ENCODE measurements around the gene SLC25A41. TPM values are rescaled to one million over a fixed set of nuclear protein-coding genes. Genes with fewer than 3 reads are reported as not detected.

The SLC25A41 gene
- total and polyA plus RNA-seq, 2 of the 13 experiments (the other 11 are each of a cell fraction or from before 2014, with no cell fraction given), result 0.33 to 0.95 TPM

- TF ChIP-seq, protein P1, sequence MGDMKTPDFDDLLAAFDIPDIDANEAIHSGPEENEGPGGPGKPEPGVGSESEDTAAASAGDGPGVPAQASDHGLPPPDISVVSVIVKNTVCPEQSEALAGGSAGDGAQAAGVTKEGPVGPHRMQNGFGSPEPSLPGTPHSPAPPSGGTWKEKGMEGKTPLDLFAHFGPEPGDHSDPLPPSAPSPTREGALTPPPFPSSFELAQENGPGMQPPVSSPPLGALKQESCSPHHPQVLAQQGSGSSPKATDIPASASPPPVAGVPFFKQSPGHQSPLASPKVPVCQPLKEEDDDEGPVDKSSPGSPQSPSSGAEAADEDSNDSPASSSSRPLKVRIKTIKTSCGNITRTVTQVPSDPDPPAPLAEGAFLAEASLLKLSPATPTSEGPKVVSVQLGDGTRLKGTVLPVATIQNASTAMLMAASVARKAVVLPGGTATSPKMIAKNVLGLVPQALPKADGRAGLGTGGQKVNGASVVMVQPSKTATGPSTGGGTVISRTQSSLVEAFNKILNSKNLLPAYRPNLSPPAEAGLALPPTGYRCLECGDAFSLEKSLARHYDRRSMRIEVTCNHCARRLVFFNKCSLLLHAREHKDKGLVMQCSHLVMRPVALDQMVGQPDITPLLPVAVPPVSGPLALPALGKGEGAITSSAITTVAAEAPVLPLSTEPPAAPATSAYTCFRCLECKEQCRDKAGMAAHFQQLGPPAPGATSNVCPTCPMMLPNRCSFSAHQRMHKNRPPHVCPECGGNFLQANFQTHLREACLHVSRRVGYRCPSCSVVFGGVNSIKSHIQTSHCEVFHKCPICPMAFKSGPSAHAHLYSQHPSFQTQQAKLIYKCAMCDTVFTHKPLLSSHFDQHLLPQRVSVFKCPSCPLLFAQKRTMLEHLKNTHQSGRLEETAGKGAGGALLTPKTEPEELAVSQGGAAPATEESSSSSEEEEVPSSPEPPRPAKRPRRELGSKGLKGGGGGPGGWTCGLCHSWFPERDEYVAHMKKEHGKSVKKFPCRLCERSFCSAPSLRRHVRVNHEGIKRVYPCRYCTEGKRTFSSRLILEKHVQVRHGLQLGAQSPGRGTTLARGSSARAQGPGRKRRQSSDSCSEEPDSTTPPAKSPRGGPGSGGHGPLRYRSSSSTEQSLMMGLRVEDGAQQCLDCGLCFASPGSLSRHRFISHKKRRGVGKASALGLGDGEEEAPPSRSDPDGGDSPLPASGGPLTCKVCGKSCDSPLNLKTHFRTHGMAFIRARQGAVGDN (CRISPR knock-in tag; IDR thresholded peaks at IDR 0.05), result peak; percentile 68
- 0 out of 2 replicates have a peak, but pooled peaks have one; percentile 10 for TF ChIP-seq ZNF563 (CRISPR knock-in tag; IDR thresholded peaks at IDR 0.05)
- TF ChIP-seq CC2D1A (CRISPR knock-in tag; IDR thresholded peaks at IDR 0.05), result no peak
- TF ChIP-seq FIP1L1 (IDR thresholded peaks at IDR 0.05; ENCODE audit: borderline replicate concordance, insufficient read depth, low read depth, low read length), result no peak
- TF ChIP-seq, protein P2, sequence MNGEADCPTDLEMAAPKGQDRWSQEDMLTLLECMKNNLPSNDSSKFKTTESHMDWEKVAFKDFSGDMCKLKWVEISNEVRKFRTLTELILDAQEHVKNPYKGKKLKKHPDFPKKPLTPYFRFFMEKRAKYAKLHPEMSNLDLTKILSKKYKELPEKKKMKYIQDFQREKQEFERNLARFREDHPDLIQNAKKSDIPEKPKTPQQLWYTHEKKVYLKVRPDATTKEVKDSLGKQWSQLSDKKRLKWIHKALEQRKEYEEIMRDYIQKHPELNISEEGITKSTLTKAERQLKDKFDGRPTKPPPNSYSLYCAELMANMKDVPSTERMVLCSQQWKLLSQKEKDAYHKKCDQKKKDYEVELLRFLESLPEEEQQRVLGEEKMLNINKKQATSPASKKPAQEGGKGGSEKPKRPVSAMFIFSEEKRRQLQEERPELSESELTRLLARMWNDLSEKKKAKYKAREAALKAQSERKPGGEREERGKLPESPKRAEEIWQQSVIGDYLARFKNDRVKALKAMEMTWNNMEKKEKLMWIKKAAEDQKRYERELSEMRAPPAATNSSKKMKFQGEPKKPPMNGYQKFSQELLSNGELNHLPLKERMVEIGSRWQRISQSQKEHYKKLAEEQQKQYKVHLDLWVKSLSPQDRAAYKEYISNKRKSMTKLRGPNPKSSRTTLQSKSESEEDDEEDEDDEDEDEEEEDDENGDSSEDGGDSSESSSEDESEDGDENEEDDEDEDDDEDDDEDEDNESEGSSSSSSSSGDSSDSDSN (CRISPR knock-in tag; IDR thresholded peaks at IDR 0.05), result no peak
- TF ChIP-seq THAP8 (CRISPR knock-in tag; IDR thresholded peaks at IDR 0.05; ENCODE audit: borderline replicate concordance), result no peak
- TF ChIP-seq ZNF160 (CRISPR knock-in tag; IDR thresholded peaks at IDR 0.05), result no peak
- 0 out of 2 replicates have a peak, but pooled peaks have one; percentile 22 for TF ChIP-seq SALL1 (CRISPR knock-in tag; IDR thresholded peaks at IDR 0.05)
- peak; percentile 30; the same call in 1 of the 2 replicates for TF ChIP-seq ZNF576 (CRISPR knock-in tag; IDR thresholded peaks at IDR 0.05)
- TF ChIP-seq ZNF451 (CRISPR knock-in tag; IDR thresholded peaks at IDR 0.05), result 0 out of 2 replicates have a peak, but pooled peaks have one; percentile 28
- TF ChIP-seq ZNF83 (CRISPR knock-in tag; IDR thresholded peaks at IDR 0.05; ENCODE audit: borderline replicate concordance), result 0 out of 2 replicates have a peak, but pooled peaks have one; percentile 7
- TF ChIP-seq RAD21 (CRISPR knock-in tag; IDR thresholded peaks at IDR 0.05), result 0 out of 2 replicates have a peak, but pooled peaks have one; percentile 20
- TF ChIP-seq ZMAT3 (CRISPR knock-in tag; conservative IDR thresholded peaks at IDR 0.05), result no peak
- TF ChIP-seq E2F5 (CRISPR knock-in tag; conservative IDR thresholded peaks at IDR 0.05), result no peak
- TF ChIP-seq HOXA3 (CRISPR knock-in tag; IDR thresholded peaks at IDR 0.05), result peak; percentile 36; the same call in 1 of the 2 replicates
- no peak for TF ChIP-seq FOXP1 (IDR thresholded peaks at IDR 0.05)
- no peak for TF ChIP-seq FOXP1 (CRISPR knock-in tag; IDR thresholded peaks at IDR 0.05)
- TF ChIP-seq ZNF782 (CRISPR knock-in tag; IDR thresholded peaks at IDR 0.05; ENCODE audit: borderline replicate concordance), result no peak
- TF ChIP-seq ZNF225 (CRISPR knock-in tag; IDR thresholded peaks at IDR 0.05), result 0 out of 2 replicates have a peak, but pooled peaks have one; percentile 51
Measured at GRCh38 chr19:6425732-6426620, 7.6 kb downstream of the SLC25A41 start (continued).

Data from HepG2 (cell line).